Cardiac muscle cell (in vitro differentiated cells and primary cell): ENCODE measurements around the gene CCDC85C. TPM values are rescaled to one million over a fixed set of nuclear protein-coding genes. Genes with fewer than 3 reads are reported as not detected.

Source experiments
- DNase-seq, 2 donors: peaks; one replicate each; pipeline versions ENCODE4 v3.0.0 to v3.0.0-alpha.2; 2010 to 2017; ENCODE audit warnings: low read depth in 1 of 2, low spot score in 1 of 2
- H3K27ac ChIP-seq: fragments of 200-600 bp; sonication (generic); 2 replicates; pipeline ENCODE4 v1.5.1; 2016
- H3K27me3 ChIP-seq: fragments of 200-600 bp; sonication (generic); 2 replicates; pipeline ENCODE4 v1.6.0; 2016; ENCODE audit warnings: control low read depth
- H3K36me3 ChIP-seq: fragments of 200-600 bp; sonication (generic); 2 replicates; pipeline ENCODE4 v1.5.1; 2016; ENCODE audit warnings: control low read depth
- H3K4me1 ChIP-seq: fragments of 200-600 bp; sonication (generic); 2 replicates; pipeline ENCODE4 v1.8.1; 2017; ENCODE audit warnings: low read depth, mild to moderate bottlenecking, mixed run types
- H3K4me3 ChIP-seq: fragments of 200-600 bp; sonication (generic); 2 replicates; pipeline ENCODE4 v1.5.1; 2016; ENCODE audit warnings: mild to moderate bottlenecking
- H3K9me3 ChIP-seq: fragments of 200-600 bp; sonication (generic); 2 replicates; pipeline ENCODE4 v1.5.1; 2017; ENCODE audit warnings: low read depth, mild to moderate bottlenecking, control low read depth
- CTCF ChIP-seq: IDR thresholded peaks from 2 replicates; pipeline ENCODE4 v1.5.1; 2012; ENCODE audit warnings: low read depth, mild to moderate bottlenecking, low read length
- polyA plus RNA-seq: library from polyadenylated mRNA; unstranded; fragments of >200 nt; fragmentation: Nextera tagmentation; extraction: Ambion mirVana; gene quantifications from 2 replicates; pipeline ENCODE4 v1.2.1, GENCODE V29; 2016
- total RNA-seq: library from RNA; depleted of rRNA; stranded (reverse); fragments of >200 nt; gene quantifications from 2 replicates; pipeline ENCODE4 v1.2.3, GENCODE V29; 2016

Gene CCDC85C
- total and polyA plus RNA-seq, 2 experiments from 2014 or later = 39.6 to 45.7 TPM

GRCh38 chr14:99570544-99571302 is 33.3 kb downstream of the CCDC85C start:
- no peaks in the 10 kb centered on the region for H3K9me3 ChIP-seq
- H3K36me3 ChIP-seq = no peaks in the 10 kb centered on the region
- peak in 1 of 2 donors; percentile 45 for DNase-seq
- H3K27me3 ChIP-seq = no peaks in the 10 kb centered on the region
- H3K4me3 ChIP-seq = no peak overlapping the region
- peaks cover 99% of the 10 kb centered on the region for H3K4me1 ChIP-seq
- H3K27ac ChIP-seq = peak overlapping the region; percentile 98
- no peak for TF ChIP-seq CTCF

- no peak overlapping the region for H3K4me3 ChIP-seq
- peak overlapping the region; percentile 98 for H3K27ac ChIP-seq
- peaks cover 99% of the 10 kb centered on the region for H3K4me1 ChIP-seq
- no peaks in the 10 kb centered on the region for H3K9me3 ChIP-seq
- no peaks in the 10 kb centered on the region for H3K36me3 ChIP-seq
- TF ChIP-seq CTCF = no peak
- no peak for DNase-seq
- no peaks in the 10 kb centered on the region for H3K27me3 ChIP-seq
These were observed 34.1 kb downstream of the CCDC85C start for GRCh38 chr14:99569725-99570543.

GRCh38 chr14:99568567-99569560 is 35.1 kb downstream of the CCDC85C start:
- TF ChIP-seq CTCF = no peak
- H3K36me3 ChIP-seq = no peaks in the 10 kb centered on the region
- H3K4me3 ChIP-seq = no peak overlapping the region
- H3K27me3 ChIP-seq = no peaks in the 10 kb centered on the region
- peak; percentile 75 to 91 for DNase-seq
- peaks cover 100% of the 10 kb centered on the region for H3K4me1 ChIP-seq
- H3K9me3 ChIP-seq = no peaks in the 10 kb centered on the region
- peak overlapping the region; percentile 98 for H3K27ac ChIP-seq

- Histone ChIP-seq H3K4me1 (peaks cover 89% of the 10 kb centered on the region), H3K9me3 (no peaks in the 10 kb centered on the region), H3K36me3 (no peaks in the 10 kb centered on the region), H3K4me3 (no peak overlapping the region), H3K27me3 (no peaks in the 10 kb centered on the region), H3K27ac (no peak overlapping the region)
- TF ChIP-seq CTCF = no peak
- DNase-seq = no peak
These were observed 37.3 kb downstream of the CCDC85C start for GRCh38 chr14:99566390-99567354.
